Cerebellar cortex (tissue), 1 donor: Measurements from ENCODE around the gene TMEM208.

ENCODE experiments used
- DNase-seq: peaks from one replicate; pipeline ENCODE4 v3.0.0-alpha.2; 2015; ENCODE audit warnings: low spot score

Gene TMEM208

GRCh38 chr16:67226804-67227566 is at the start of gene TMEM208:
Gene TMEM208 (plus strand): TSS chr16:67227130. CDS start chr16:67227219, 89 bp downstream.
- peak; percentile 99 for DNase-seq

DNA sequence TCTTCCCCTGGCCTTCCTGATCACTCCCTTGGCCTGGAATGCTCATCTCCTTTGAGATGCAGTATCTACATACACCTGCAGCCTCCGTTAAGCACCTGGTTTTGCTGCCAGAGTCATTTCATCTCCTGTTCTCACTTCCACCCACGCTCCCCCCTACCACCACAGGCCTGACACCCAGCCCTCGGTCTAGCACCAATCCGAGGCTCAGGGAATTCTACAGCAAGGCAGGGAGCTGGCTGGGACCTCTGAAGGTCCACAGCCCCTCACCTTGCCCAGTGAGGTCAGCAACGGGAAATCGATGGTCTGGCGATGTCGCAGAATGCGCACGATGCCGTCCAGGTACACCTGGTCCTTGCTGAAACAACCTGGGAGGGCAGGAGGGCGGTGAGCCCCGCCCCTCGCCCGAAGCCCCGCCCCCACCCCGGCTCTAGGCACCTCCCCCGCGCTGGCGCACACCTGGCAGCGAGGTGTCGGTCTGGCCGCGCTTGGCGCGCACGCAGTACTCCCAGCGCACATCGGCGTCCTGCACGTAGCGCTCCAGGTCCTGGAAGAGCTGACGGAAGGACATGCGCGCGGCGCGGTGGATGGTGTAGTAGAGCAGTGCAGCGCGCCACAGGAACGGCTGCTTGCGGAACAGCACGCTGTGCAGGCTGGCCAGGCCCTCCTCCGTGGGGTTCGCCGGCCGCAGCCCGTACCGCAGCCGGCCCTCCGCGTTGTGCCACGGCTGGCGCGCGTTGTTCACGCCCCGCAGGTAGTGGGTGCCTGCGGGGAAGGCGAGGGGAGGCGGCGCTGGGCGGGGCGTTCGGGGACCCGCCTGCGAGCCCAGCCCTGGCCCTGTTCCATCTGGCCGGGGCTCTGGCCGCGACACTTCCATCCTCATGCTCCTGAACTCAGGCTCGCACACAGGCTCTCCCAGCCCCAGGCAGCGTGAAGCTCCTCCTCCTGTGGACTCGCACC is 48.9 kb upstream of the TMEM208 start:
- DNase-seq: peak; percentile 77

- no peak for DNase-seq
Measured at GRCh38 chr16:67179421-67180080, 47.4 kb upstream of the TMEM208 start.

DNA sequence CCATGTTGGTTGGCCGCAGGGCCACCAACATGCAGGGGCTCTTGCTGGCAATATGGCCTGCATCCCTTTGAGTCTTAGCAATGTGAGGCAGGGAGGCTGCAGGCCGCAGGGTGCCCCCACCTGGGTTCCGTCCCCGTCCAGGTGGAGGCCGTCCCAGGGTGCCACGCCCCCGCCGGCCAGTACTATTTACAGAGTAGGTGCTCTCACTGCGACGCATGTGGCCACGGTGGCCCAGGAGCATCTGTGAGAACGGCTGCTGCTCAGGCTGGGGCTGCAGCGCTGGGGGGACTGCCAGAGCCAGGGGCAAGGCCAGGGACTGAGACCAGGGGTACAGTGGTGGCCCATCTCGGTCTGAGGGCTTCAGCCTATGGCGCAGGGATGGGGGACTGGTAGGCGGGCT is 46.8 kb upstream of the TMEM208 start:
- no peak for DNase-seq

DNA sequence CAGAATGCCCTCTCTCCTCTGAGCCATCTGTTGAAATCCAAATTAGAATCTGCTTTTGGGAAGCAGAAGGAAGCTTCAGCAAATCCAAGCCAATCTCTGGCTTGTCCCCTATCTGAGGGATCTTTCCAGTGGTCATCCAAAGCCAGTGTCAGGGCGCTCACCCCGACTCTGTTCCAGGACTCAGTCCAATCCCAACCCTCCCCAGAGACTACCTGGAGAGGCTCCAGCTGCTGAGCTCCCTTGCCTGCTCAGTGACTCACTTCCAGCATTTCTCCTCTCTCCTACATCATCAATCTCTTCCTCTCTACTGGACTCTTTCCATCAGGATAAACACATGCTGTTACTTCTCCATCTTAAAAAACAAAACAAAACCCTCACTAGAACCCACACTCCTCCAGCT is 45.6 kb upstream of the TMEM208 start:
- DNase-seq: no peak

DNA sequence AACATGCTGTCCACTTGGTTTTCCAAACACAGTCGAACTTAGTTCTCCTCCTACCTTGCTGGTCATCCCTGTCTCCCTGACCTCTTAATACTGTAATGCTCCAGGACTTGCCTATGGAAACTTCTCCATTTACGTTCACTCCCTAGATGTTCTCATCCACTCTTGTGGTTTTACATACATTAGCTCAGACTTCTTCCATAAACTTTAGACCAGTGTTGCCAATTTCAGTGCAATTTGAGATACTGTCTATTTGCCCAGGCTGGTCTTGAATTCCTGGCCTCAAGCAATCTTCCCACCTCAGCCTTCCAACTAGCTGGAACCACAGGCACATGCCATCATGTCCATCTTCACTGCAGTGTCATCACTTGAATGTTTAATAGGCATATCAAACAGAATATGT is 44.6 kb upstream of the TMEM208 start:
- no peak for DNase-seq

DNA sequence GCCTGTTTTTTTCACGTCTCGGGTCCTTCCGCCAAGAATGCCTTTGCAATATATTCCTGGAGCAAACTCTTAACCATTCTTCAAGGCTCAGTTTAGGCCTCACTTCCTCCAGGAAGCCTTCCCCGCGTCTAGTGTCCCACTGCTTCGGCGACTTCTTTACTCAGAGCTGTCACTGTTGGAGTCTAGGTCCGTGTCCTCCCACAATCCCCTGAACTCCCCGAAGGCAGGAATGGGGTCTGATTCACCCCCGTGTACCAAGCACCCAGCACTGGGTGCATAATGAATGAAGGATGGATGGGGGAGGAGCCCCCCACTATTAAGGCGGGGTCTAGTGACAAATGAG is 43.7 kb upstream of the TMEM208 start:
- DNase-seq: no peak

DNA sequence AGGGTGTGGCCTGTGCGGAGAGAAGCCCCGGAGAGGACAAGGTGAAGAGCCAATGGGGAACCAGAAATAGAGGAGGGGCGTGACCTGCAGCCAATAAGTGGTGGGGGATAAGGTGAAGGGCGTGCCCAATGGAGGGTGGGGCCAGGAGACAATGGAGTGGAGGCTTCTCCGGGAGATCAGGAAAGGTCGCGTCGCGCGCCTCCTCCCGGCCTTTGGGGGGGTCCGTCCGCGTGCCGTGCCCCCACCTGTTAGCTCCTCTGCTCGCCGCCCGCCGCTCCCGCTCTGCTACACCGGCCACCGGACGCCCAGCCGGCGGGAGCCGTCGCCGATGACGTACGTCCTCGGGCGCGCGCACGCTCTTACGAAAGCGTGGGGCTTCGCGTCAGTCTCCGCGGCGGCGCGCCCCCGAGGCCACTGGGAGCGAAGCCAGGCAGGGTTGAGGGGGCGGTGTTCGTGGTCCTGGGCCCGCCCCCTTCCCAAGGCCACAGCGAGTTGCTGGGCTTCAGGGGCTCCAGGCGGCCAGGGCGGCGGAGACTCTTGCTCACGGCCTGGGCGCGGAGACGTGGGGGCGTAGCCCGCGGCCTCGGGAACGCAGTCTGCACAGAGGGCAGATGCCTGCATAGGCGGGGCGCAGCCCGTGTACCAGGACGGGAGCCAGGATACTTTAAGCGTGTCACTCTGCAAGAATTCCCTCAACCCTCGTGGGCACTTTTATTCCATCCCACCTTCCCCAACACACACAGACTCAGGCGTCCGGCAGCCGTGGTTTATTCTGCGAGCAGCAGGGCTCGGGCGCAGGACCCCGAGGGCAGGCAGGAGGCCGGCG is 43.1 kb upstream of the TMEM208 start, which contains the start of gene MATCAP1:
MATCAP1 (minus strand) TSS at position 337 of the 826 bp plus-strand sequence. CDS start 3,353 bp downstream, outside the sequence.
- DNase-seq: peak; percentile 99

GRCh38 chr16:67184453-67184994 is 42.4 kb upstream of the TMEM208 start:
- DNase-seq: no peak

DNA sequence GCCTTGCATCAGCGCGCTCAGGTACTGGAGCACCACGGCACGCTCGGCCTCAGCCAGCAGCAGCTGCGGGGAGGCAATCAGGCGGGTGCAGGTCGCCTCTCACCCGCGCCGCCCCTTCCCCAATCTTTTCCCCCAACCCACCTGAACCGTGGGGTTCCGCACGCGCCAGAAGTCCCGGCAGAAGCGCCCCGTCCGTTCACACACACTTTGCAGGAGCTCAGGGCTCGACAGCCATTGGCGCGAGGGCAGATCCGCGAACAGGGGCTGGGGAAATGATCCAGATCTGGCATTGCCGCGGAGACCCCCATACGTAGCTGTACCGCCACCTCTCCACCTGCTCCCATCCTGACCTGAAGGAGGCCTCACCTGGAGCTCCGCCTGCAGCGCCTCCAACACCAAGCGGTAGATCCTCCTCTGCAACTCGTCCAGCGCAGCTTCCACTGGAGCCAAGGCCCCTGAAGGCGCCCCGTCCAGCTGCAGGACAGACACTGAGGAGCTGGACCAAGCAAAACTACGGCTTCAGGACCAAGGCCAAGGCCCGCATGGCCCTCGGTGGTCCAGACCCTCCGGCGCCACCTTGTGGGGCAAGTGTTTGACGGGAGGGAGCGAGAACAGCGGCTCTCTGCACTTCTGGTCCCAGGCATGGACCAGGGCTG is 41.8 kb upstream of the TMEM208 start:
- DNase-seq: peak; percentile 88

GRCh38 chr16:67185651-67186134 is 41.2 kb upstream of the TMEM208 start:
- no peak for DNase-seq

DNA sequence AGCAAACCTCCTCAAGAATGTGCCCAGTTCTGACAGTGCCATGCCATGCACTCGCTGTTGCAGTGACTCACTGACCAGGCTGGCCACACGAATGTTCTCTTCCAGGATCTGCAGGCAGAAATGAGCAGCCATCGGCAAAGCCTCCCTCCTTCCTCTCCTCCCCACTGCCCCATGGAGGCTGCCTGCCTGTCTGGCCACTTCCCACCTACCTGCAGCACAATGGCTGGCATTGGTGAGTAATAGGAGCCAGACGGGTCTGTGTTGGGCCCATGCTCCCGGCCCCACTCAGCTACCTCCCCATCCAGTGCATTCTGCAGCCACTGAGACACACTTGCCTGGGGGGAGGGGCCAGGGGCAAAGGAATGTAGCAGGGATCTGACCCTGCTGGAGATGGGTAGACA is 40.4 kb upstream of the TMEM208 start:
- DNase-seq: no peak

DNA sequence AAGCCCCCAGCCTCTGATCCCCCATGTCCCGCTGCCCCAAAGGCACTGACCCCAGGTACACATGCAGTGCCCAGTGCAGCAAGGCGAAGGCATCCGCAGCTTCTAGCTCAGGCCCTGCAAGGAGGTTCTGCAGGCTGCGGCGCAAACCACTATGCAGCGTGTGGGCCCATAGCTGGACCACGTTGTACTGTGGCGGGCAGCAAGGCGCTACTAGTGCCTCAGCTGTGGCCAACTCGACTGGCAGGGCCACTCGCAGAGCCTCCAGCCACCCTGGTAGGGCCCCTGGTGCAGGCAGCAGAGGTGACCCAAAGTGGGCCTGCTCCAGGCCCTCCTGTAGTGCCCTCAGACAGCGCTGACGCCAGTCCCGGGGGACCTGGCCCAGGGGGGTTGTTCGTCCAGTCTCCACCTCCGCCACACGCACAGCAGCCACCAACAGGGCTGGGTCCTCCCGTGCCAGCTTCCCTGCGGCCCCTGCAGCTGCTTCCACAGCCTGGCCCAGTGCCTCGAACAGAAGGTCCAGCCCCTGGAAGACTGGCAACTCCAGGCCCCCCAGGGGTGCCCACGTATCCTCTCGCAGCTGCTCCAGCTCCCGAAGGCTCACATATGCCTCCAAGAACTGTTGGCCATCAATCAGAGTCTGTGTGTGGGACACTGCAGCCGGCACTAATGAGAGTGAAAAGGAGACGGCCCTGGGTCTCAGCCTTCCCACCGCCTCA is 39.6 kb upstream of the TMEM208 start:
- no peak for DNase-seq

GRCh38 chr16:67188323-67188722 is 38.6 kb upstream of the TMEM208 start:
- no peak for DNase-seq

GRCh38 chr16:67188798-67189197 is 38.1 kb upstream of the TMEM208 start:
- no peak for DNase-seq

GRCh38 chr16:67190041-67190440 is 36.9 kb upstream of the TMEM208 start, which contains the start of gene EXOC3L1:
Gene EXOC3L1 (minus strand): TSS chr16:67190136. CDS start chr16:67189676, 460 bp downstream.
- no peak for DNase-seq

- no peak for DNase-seq
Measured at GRCh38 chr16:67190448-67191399, 36.2 kb upstream of the TMEM208 start.

DNA sequence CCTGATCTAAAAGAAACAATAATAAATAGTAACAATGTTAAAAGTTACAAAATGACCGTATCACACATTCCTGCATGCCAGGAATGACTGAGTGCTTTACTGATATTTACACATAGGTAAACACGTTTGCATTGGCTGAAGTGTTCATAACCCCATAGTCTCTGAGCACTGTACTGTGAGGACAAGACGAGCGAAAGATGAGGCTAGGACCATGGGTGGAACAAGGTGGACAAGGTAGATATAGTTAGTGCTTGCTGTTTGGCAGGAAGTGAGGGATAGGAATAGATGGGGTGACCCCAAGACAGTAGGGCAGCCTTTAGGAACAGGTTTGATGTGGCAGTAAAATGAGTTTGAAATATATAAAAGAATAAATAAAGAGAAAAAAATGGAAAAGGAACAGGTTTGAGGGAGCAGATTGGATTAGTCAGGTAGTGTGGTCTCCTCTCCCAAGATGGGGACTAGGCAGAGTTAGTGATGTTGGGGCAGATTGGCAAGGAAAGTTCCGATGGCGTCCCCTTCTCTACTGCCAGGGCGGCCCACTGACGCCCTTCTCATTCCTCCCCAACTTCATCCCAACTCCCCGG is 35.4 kb upstream of the TMEM208 start:
- no peak for DNase-seq
